ENCODE measurements around the gene TTC22. TPM values are rescaled to one million over a fixed set of nuclear protein-coding genes. Genes with fewer than 3 reads are reported as not detected.

Gene TTC22
- total RNA-seq, 3 donors from 2014 or later = 51.6 to 122 (median 70.8) TPM

DNA sequence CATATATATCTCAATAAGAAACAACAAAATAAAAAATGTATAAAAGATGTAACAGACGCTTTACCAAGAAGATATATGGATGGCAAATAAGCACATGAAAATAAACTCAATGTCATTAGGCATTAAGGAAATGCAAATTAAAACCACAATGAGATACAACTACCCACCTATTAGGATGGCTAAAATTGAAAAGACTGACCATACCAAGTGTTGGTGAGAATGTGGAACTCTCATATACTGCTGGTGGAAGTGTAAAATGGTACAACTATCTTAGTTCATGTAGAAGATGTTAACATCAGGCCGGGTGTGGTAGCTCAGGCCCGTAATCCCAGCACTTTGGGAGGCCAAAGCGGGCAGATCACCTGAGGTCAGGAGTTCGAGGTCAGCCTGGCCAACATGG, 42.3 kb upstream of the TTC22 start:
- DNase-seq (no peak), ATAC-seq (no peak)
- Histone ChIP-seq H3K36me3 (ENCODE audit: low read depth) (no peaks in the 10 kb centered on the region), H3K4me3 (no peak overlapping the region), H3K4me1 (ENCODE audit: low read depth) (no peaks in the 10 kb centered on the region), H3K9me3 (no peaks in the 10 kb centered on the region)
- TF ChIP-seq, protein P1, sequence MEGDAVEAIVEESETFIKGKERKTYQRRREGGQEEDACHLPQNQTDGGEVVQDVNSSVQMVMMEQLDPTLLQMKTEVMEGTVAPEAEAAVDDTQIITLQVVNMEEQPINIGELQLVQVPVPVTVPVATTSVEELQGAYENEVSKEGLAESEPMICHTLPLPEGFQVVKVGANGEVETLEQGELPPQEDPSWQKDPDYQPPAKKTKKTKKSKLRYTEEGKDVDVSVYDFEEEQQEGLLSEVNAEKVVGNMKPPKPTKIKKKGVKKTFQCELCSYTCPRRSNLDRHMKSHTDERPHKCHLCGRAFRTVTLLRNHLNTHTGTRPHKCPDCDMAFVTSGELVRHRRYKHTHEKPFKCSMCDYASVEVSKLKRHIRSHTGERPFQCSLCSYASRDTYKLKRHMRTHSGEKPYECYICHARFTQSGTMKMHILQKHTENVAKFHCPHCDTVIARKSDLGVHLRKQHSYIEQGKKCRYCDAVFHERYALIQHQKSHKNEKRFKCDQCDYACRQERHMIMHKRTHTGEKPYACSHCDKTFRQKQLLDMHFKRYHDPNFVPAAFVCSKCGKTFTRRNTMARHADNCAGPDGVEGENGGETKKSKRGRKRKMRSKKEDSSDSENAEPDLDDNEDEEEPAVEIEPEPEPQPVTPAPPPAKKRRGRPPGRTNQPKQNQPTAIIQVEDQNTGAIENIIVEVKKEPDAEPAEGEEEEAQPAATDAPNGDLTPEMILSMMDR (IDR thresholded peaks at IDR 0.05) = no peak
- intact Hi-C loops (cut with DNase I, micrococcal nuclease) = no loop called here

DNA sequence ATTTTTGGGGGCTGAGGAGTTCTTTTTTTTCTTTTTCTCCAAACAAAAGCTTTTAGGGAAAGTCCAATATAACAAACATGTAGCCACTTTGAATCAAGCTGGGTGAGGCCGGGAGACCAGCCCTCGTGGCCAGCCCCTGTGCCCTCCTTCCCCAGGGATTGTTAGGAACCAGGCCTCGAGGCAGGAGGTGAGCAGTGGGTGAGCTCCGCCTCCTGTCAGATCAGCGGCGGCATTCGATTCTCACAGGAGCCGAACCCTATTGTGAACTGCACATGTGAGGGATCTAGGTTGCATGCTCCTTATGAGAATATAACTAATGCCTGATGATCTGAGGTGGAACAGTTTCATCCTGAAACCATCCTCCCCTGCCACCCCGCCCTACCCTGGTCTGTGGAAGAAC, 41.8 kb upstream of the TTC22 start:
- intact Hi-C loops (cut with DNase I, micrococcal nuclease) = no loop called here

DNA sequence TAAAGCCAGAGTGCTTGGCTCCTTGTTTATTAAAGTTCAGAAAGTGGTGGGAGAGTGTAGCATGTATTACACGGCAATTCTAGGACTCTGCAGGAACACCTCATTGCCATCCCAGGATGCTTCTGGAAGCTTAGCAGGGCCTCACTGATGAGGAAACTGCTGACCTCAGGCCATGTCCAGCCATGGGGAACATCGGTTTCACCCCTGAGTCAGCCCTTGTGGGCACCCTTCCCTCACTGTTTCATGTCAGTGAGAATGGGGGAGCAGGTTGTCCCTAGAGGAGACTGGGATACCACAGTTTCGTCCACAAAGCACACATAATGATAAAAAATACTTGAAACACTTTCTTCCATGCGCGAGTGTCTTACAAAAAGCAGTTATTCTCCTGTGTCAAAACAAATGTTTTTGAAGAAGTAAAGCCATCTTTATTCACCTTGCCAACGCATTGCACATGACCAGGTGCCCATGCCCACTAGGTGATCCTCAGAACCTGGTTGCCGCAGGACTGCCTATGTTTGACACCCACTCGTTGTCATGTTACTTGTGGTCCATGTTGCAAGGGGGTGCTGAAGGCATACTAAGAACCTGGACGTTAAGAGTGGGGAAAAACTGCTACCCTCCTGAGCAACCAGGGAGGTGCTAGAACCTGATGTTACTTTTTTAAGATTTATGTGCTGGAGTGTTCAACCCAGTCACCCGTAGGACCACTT, 41.2 kb upstream of the TTC22 start:
- no peaks in the 10 kb centered on the region for H3K36me3 ChIP-seq (ENCODE audit: low read depth)
- intact Hi-C loops (cut with DNase I, micrococcal nuclease) = no loop called here
- TF ChIP-seq, protein P1 (IDR thresholded peaks at IDR 0.05) = no peak
- no peaks in the 10 kb centered on the region for H3K4me1 ChIP-seq (ENCODE audit: low read depth)
- no peaks in the 10 kb centered on the region for H3K9me3 ChIP-seq
- DNase-seq = no peak
- ATAC-seq = no peak
- no peak overlapping the region for H3K4me3 ChIP-seq

More for the DNA sequence above, 41.8 kb upstream of the TTC22 start:
- ATAC-seq = no peak
- no peaks in the 10 kb centered on the region for H3K4me1 ChIP-seq (ENCODE audit: low read depth)
- TF ChIP-seq, protein P1 (IDR thresholded peaks at IDR 0.05) = no peak
- H3K4me3 ChIP-seq = no peak overlapping the region
- no peaks in the 10 kb centered on the region for H3K36me3 ChIP-seq (ENCODE audit: low read depth)
- DNase-seq = no peak
- H3K9me3 ChIP-seq = no peaks in the 10 kb centered on the region

DNA sequence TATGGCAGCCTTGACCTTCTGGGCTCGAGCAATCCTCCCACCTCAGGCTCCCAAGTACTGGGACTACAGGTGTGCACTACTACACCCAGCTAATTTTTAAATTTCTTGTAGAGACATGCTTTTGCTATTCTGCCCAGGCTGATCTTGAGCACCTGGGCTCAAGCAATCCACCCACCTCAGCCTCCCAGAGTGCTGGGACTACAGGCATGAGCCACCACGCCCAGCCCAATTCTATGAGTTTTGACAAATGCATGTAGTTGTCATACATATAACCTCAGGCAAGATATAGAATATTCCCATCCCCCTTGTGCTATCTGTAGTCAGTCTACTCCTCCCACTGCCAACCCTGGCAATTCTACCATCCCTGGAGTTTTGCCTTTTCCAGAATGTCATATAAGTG, 38.7 kb upstream of the TTC22 start:
- no peaks in the 10 kb centered on the region for H3K4me1 ChIP-seq (ENCODE audit: low read depth)
- TF ChIP-seq, protein P1 (IDR thresholded peaks at IDR 0.05) = no peak
- no peaks in the 10 kb centered on the region for H3K36me3 ChIP-seq (ENCODE audit: low read depth)
- DNase-seq = no peak
- no peaks in the 10 kb centered on the region for H3K9me3 ChIP-seq
- intact Hi-C loops (cut with DNase I, micrococcal nuclease) = no loop called here
- ATAC-seq = no peak
- H3K4me3 ChIP-seq = no peak overlapping the region

DNA sequence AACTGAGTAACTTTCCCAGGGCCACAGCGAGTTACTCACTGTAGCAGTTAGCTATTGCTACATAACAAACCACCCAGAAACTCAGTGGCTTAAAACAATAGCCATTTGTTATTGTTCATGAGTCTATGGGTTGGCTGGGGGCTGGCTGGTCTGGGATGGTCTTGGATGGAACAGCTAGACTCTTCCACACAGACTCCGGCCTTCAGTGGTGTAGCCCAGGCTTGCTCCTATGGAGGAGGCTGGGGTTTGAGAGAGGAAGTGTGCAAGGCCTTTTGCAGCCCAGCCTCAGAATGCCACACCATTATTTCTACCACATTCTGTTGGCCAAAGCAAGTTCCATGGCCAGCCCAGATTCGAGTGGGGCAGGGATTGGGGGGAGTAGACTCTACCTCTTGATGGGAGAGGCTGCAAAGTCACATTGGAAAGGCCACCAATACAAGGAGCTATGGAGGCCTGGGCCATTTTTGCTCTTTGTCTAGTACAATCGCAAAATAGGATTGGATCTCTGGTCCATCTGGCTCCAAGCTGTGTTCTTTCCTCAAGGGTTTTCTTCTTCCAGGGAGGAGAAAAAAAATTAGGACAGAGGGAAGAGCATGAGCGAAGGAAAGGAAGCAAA, 37.5 kb upstream of the TTC22 start:
- DNase-seq = no peak
- H3K36me3 ChIP-seq (ENCODE audit: low read depth) = no peaks in the 10 kb centered on the region
- H3K4me1 ChIP-seq (ENCODE audit: low read depth) = no peaks in the 10 kb centered on the region
- no peak overlapping the region for H3K4me3 ChIP-seq
- no peak for ATAC-seq
- intact Hi-C loops (cut with DNase I, micrococcal nuclease) = no loop called here
- no peaks in the 10 kb centered on the region for H3K9me3 ChIP-seq
- TF ChIP-seq, protein P1 (IDR thresholded peaks at IDR 0.05) = no peak
